Measurements from ENCODE around the gene MISP3.
A peak's percentile ranks its signal among the peaks of the same experiment; 100 is the strongest.

Gene MISP3

GRCh38 chr19:14080887-14081796 lies 8.6 kb downstream of the MISP3 start:
- peak; percentile 97 to 100 (median 99) for DNase-seq (ENCODE audit: low read depth in 3 of 3)

GRCh38 chr19:14081797-14082674 lies 9.4 kb downstream of the MISP3 start:
- DNase-seq (ENCODE audit: low read depth in 3 of 3), result peak in 1 of 3 experiments; percentile 19

- no peak for DNase-seq (ENCODE audit: low read depth in 3 of 3)
Measured at GRCh38 chr19:14082675-14082960, 10.0 kb downstream of the MISP3 start.

GRCh38 chr19:14085309-14085995 lies 12.9 kb downstream of the MISP3 start, which contains the start of gene C19orf67:
TSS of gene C19orf67 (minus strand) at chr19:14085783. CDS start at chr19:14085627, 156 bp downstream.
- no peak for DNase-seq (ENCODE audit: low read depth in 3 of 3)

GRCh38 chr19:14086098-14086497 lies 13.5 kb downstream of the MISP3 start:
- DNase-seq (ENCODE audit: low read depth in 3 of 3), result no peak

GRCh38 chr19:14088634-14089411 lies 16.2 kb downstream of the MISP3 start:
- DNase-seq (ENCODE audit: low read depth in 3 of 3), result no peak

GRCh38 chr19:14089412-14089661 lies 16.8 kb downstream of the MISP3 start:
- DNase-seq (ENCODE audit: low read depth in 3 of 3), result no peak

GRCh38 chr19:14089662-14090508 lies 17.3 kb downstream of the MISP3 start:
- DNase-seq (ENCODE audit: low read depth in 3 of 3), result peak in 1 of 3 experiments; percentile 45

- peak; percentile 65 to 85 (median 76) for DNase-seq (ENCODE audit: low read depth in 3 of 3)
Measured at GRCh38 chr19:14090509-14091080, 18.0 kb downstream of the MISP3 start, which contains the start of gene SAMD1. TSS of gene SAMD1 (minus strand) at chr19:14090751.

GRCh38 chr19:14091081-14091812 lies 18.7 kb downstream of the MISP3 start:
- DNase-seq (ENCODE audit: low read depth in 3 of 3), result peak in 2 of 3 experiments; percentile 20 to 77

- DNase-seq (ENCODE audit: low read depth in 3 of 3), result peak in 1 of 3 experiments; percentile 47
Measured at GRCh38 chr19:14091813-14092462, 19.4 kb downstream of the MISP3 start.

GRCh38 chr19:14093117-14093823 lies 20.7 kb downstream of the MISP3 start:
- no peak for DNase-seq (ENCODE audit: low read depth in 3 of 3)

GRCh38 chr19:14094854-14095253 lies 22.3 kb downstream of the MISP3 start:
- DNase-seq (ENCODE audit: low read depth in 3 of 3), result no peak

- no peak for DNase-seq (ENCODE audit: low read depth in 3 of 3)
Measured at GRCh38 chr19:14096272-14096992, 23.8 kb downstream of the MISP3 start.

GRCh38 chr19:14097532-14098151 lies 25.1 kb downstream of the MISP3 start:
- no peak for DNase-seq (ENCODE audit: low read depth in 3 of 3)

- DNase-seq (ENCODE audit: low read depth in 3 of 3), result no peak
Measured at GRCh38 chr19:14101003-14101545, 28.5 kb downstream of the MISP3 start.
